Ecto neural progenitor cell (in vitro differentiated cells): ENCODE data around the gene CADM1.

ENCODE experiments used
- DNase-seq: peaks from one replicate; pipeline ENCODE4 v3.0.0-alpha.2; 2018; ENCODE audit warnings: low spot score

Gene CADM1

DNA sequence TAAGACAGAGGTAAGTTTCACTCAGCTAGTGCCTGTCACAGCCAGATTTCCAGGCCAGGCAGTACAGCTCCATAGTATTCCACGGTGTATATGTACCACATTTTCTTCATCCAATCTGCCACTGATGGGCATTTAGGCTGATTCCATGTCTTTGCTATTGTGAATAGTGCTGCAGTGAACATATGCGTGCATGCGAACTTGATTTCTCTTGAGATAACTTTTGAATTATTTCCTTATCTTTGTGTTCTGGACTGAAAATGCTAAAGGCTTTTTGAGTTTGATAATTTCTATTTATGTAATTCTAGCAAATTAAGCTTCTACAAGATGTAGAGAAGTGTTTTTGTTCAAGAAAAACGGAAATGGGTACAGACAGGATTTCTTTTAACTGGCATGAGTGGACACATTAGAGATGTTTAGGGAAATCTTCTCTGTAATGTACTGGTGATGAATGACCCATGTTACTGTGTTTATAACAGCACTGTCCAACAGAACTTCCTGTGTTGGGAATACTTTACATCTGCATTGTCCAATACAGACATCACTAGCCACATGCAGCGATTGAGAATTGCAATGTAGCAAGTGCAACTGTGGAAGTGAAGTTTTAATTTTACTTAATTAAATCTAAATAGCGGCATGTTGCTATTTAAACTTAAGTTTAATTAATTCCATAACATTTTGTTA is 151.3 kb downstream of the CADM1 start:
- no peak for DNase-seq

DNA sequence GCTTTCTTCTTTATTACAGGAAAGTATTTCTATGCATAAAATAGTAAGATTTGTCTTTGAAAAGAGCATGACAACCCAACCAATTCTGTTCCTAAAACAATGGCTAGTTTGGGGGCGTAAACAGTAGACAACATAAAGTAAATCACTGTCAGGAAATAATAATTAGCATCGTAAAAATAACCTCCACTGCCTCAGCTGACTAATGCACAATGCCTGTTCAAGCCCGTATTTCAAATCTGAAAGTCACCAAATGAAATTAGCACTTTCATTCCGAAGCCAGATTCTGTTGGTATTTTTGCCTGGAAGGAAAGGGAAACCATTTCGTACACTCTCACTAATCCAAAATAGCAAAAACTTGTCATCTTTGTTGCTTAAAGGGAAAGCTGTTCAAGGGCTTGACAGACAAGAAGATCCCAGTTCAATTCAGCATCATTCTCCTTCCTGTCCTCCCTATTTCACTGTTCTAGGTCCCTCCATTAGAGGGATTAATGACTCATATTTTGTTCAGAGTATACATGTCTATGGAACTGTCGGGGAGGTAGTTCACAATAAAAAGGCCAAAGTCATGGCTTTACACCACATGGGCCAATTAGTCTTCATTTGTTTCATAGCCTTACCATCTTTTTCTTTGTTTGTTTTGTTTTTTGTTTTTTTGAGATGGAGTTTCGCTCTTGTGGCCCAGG is 154.7 kb downstream of the CADM1 start:
- no peak for DNase-seq

DNA sequence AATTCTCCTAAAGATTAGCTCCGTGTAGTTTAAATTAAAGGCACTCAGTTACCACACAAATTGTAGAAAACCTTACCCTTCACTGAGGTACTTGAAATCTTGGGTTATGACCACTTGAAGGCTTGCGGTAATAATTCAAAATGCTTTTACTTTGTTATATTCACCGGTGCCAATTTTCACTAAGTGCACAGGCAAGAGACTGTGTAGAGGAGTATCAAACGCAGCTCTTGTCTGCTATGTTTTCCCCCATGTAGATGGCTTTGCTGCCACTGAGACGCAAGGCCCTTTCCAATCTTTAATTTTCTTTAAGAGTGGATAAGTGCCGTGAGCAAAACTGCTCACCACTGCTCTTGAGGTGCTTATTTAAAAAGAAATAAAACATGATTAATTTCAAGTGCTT is 155.8 kb downstream of the CADM1 start:
- no peak for DNase-seq

DNA sequence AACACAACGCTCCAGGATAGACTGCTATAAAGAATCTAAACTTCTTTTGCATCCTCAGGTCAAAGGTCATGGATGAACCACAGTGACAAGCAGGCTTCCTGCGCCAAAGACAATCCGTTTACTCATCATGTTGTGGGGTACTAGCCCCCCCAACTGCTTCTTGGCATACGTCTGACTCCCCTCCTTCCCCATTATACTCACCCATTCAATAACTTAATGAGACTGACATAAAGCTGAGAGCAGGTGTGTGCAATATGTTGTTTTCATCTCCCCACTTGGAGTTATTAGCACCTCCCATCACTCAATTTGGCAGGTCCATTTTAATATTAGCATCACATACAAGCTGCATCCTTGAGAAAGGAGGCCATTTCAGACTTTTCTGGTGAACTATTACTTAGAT is 157.1 kb downstream of the CADM1 start:
- no peak for DNase-seq

DNA sequence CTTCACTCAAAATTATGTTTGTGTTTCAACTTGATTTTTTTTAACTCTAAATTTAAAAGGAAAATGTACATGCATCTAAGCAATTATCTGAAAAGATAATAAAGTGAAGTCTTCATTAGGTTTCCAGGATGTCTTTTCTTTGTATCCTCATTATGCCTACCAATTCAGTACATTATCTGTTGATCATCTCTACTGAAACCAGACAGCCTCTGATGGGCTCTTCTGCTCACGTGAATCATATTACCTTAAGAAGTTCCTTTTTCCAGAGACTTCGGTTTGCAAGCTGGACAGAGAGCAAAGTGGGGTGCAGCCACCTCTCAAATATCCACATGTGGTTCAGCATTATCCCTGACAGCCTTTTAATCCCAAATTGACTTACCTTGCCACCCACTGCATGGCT is 158.4 kb downstream of the CADM1 start:
- DNase-seq = no peak

DNA sequence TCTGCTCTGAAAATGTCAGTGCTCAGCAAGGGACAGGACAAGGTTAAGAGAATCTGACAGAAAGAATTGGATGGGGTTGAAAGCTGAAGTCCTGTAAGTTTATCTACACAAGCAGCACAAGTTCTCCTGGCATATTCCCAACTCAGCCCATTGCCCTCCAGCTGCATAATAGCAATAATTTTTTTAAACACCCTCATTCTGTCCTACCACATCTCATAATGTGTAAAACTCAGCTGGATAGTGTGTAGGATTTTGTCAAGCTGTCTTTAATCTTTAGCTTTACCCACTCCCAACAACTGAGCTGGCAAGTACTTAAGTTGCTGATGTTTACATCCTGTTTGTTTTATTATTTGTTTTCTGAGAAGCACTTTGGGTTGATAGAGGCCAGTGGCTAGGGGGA is 158.9 kb downstream of the CADM1 start:
- DNase-seq = no peak

DNA sequence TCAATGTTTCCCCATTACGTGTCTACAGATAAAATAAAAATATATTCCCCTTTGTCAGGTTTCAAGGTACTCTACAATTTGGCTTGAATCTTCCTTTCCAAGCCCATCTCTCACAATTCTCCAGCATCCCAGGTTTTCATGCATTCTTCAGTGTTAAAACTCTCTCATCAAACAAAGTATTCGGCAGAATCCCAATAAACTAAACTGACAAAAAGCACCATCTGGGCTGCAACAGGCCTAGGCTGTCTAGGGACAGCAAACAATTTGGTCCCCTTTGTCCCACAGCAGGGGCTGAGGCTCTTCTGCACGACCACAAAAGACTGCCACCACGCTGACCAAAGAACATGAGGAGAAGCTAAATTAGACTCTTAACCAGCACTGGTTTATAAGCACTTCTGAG is 159.4 kb downstream of the CADM1 start:
- no peak for DNase-seq

DNA sequence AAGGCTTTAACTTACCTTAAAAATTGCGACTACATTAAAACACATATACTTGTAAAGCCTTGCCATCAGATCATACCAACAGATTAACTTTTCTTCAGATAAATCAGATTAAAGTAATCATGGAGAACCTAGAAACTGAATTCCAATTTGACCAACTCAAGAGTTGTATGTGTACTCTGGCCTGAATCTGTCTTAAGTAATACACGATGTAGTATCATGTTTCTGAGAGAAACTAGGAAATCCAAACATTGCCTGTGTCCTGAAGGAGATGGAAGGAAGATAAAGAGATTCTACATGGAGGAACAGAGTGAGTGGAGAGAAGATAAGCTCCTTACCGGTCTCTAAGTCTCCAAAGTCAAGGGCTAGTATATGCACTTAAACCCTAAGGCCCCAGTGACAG is 162.1 kb downstream of the CADM1 start:
- no peak for DNase-seq

DNA sequence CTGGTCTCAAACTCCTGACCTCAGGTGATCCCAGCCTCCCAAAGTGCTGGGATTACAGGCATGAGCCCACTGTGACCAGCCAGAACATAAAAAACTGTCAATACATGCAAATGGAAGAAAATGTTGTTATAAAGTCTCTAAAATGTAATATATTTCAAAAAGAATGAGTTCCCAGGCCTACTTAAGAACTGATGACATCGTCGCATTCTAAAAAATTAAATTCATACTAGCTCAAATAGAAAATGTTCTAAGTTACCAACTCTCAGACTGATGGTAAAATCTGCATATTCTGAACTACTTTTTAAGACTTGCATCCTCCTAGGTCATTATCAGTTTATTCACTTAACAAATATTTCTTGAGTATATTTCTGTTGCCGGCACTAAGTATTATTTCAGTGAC is 163.3 kb downstream of the CADM1 start:
- DNase-seq = no peak

DNA sequence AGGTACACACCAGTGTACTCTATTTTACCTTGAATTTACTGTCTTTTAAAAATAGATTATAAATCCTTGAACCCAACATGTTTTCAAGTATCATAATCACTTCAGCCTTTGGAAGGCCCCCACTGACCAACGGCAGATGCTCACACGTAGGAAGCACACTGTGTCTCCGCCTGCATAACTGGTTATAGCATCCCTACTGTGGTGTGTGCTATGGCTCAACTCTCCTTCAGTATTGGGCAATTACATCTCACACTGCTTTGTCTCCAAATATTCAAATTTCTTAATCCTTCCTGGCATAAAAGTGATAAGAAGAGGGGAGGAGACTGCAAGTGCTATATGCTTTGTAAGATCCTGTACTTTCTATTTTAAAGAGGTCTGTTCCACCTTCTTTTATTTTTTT is 165.7 kb downstream of the CADM1 start:
- no peak for DNase-seq

DNA sequence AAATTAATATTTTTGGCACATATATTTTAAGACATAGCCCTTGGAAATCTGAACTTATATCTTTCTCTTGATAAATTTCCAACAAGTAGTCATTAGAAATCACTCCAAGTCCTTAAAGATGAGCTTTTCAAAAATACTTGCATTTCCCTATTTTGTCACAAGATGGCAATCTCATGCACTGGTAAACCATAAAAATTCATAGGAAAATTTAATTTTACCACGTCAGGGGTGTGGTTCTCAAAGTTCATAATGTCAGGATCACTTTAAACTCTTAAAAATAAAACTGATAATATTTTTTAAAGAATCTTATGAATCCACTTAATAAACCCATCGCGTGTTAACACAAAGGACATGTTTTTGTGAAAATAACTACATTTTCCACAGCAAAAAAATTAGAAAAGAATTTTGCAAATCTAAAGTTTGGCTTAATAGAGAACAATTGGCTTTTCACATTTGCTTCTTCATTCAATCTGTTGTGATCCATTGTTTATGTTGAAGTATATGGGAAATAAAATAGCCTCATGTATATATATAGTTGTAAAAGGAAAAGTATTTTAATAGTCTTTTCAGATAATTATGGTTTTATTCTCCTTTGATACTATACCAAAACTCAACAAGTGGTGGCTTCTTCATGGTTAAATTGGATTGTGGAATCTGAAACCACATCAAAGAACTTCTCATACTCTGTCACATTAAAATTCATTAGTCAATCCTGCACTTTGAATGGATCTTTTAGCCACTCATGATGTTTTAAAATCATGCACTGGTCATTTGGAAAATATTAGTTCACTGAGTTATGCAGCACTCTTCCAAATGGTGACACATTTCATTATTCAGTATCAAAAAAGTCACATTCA is 169.1 kb downstream of the CADM1 start:
- DNase-seq = no peak

DNA sequence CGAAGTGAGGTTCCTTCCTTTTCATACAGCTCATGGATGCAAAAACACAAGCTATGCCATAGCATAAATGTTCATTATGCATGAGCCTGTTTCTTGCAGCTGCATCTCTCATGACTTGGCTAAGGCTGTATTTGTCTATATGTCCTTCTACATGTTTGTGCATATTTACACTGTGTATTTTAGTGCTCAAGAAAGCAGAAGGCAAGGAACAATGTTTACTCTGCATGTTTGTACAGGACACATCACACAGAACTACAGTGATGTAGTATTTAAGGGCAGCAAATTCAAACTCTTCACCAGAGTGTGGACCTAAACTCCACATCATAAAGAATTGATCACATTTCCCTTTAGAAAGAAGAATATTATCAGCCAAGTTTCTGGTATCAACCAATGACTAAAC is 170.3 kb downstream of the CADM1 start:
- DNase-seq = no peak

DNA sequence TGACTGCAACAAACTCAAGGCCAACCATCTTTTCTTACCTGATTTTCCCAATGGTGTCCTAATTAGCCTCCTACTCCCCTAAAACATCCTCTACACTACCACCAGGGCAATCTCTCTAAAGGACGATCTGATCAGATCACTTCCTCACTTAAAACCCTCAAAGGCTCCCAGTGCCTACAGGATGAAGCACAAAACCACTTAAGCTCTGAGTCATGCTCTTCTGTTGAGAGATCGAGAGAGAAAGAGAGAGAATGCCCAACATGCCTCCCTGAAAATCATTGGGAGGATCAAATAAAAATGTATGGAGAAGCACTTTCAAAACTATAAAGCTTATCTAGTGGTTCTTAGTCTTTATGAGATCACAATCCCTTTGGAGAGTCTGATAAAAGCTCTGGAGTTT is 171.1 kb downstream of the CADM1 start:
- no peak for DNase-seq

DNA sequence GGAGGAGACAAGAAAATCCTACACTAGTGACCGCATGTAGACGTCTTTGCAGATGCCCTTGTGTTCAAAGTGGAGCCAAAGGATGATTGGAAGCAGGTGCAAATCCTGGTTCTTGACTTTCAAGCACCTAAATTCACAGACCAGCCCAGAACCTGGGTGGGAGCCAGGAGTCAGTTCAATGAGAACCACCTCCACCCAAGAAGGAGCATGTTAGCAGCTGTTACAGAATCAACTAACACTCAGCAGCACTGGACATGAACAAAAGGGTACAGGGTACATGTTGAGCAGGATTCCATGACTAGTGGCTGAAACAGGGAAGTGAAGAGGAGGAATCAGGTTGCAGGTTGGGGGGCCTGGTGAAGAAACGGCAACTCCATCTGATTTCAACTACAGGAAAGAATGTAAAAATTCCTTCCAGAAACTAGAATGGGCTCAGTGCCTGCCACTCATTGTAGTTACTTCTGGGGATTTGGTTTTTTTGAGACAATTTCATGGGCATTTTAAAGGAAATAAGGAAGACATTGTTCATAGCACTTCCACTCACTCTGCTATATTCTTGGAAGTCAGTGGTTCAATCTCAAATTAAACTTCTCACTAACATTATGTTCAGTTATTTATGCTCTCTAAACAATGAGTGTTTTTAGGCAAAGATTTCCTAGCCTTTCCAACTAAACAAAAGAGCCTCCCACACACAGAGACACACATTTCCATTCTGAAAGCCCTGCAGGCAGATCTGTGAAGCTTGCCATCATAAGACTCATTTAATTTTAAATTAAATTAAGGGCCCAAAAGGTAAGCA is 173.3 kb downstream of the CADM1 start:
- DNase-seq = no peak

DNA sequence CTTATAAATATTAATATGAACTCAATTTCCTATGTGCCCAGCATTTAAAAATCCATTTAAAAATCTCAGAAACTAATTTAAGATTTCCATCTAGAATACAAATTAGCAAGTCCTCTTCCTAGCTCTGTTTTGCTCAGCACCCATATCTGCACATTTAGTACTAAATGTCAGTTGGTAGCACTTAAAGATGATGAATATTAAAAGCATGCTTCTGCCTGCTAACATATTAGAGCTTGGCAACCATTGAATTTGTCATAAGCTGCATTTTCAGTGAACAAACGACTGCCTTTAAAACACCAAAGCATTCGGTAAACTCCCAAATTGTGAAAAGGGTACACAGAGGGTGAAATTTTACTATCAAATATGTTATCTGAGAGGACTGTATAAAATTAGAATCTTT is 177.7 kb downstream of the CADM1 start:
- DNase-seq = no peak

DNA sequence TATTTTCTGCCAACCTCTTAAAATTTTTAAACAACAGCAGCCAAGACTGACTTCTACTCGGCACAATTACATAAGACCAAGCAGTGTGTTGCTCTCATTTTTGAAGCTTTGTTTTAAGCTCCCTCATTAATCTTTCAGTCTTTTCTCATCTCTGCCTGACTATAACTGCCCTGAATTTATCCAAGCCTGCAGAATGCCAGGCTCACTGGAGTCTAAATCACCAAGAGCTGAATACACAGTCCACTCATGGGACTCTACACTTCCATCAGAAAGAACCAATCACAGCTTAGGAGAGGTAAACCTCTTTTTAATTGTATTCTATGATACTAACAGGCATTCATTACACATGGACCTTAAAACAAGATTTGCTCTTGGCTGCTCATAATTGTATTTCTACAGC is 178.7 kb downstream of the CADM1 start:
- DNase-seq = no peak

DNA sequence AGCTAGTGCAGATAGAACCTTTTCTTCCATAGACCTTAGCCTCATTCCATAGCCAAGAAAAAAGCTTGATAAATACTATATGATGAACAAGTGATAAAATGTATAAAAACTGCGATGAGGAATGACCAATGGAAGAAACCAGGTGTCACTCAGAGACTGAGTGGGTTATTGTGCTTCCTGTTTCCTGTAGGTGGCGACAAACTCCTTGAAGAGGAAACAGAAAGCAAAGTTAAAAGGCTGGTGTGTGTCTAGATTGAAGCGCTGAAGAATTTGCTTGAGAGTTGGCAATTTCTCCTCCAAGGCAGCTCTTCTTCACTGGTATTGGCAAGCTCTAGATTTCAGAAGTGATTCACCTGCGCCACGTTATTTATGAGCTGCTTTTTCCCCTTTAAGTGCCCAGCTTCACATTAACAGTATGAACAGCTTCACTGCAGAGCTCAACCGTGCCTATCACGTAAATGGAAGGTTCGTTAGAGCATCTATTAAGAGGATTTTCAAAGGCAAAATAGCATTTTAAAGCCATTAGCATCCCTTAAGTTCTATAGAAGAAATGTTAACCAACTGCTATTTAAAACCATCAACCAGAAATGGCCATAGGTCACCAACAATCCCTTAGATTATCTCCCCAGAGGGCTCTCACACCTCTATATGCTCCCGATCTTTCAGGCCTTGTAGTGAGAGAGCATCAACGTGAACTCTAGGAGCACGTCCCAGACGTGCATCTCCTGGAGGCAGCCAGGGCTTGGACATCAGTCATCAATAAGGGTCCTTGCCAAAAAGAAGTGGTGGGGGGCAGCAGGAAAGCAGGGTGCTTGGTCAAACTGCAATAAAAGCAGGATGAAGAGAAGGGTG is 179.4 kb downstream of the CADM1 start:
- DNase-seq = no peak

DNA sequence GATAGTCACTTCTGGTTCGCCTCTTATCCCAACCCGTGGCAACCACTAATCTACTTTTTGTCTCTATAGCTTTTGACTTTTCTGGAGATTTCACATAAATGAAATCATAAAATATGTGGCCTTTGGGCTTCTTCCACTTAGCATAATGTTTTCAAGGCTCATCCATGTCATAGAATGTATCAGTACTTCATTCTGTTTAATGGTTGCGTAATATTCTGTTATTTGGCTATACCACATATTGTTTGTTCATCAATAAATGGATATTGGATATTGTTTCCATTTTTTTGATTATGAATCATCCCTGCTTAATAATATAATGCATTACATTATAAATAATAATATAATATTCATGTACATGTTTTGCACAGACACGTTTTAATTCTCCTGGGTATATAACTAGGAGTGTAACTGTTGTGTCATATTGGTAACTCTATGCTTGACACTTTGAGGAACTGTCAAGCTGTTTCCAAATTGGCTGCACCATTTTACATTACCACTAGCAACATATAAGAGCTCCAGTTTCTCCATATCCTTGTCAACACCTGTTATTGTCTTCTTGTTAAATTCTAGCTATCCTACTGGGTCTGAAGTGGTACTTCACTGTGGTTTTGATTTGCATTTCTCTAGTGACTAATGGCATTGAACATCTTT is 181.5 kb downstream of the CADM1 start:
- no peak for DNase-seq

DNA sequence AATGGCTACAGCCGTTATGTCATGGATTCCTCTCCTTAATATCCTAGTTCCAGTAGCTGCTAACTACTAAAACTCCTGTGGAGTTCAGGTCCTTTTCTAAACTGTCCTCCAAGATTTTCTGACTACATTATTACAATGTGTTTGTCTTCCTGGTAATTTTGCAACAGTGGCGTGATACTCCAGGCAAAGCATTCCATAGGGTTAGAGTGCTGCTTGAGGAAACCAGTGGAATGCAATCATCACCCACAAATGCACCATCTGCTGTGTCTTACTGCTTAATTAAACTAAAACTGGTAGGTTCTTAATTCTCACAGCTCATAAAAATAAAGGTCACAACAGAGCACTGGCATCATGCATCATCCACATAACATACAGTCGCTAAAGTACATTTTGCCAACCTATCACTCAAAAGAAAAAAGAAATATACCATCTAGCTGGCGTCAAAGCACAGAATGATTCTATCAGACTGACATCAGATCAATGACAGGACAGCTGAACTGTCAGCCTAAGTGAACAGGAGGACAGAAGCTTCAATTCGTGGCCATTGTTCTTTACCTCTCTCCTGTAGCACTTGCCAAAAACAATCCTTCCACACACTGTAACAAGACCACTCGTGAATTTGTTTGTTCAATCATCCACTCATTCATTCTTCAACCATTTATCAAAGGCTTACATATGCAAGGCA is 182.5 kb downstream of the CADM1 start:
- no peak for DNase-seq
